ENCODE results near the gene GRM6. TPM values are rescaled to one million over a fixed set of nuclear protein-coding genes. Genes with fewer than 3 reads are reported as not detected.

GRM6 gene
- total RNA-seq, 4 donors from 2014 or later: not detected

- TF ChIP-seq CTCF (IDR thresholded peaks at IDR 0.05) (no peak), EP300 (IDR thresholded peaks at IDR 0.05) (no peak), POLR2A (IDR thresholded peaks at IDR 0.05) (no peak), POLR2AphosphoS5 (IDR thresholded peaks at IDR 0.05) (no peak)
- peaks cover 0 to 13% (median 0%) of the 10 kb centered on the region in 3 donors for H3K4me1 ChIP-seq
- H3K27ac ChIP-seq: no peak overlapping the region
- ATAC-seq: no peak
- no peaks in the 10 kb centered on the region for H3K36me3 ChIP-seq
- peaks cover 0 to 18% (median 0%) of the 10 kb centered on the region in 3 donors for H3K9me3 ChIP-seq
- H3K4me3 ChIP-seq: no peak overlapping the region
- peaks cover 63% of the 10 kb centered on the region for H3K27me3 ChIP-seq
- WGBS, 2 donors (ENCODE audit: low coverage in 1 of 2): 3 to 8% methylated on average over 5 to 6 of the region's 6 CpGs
Observed at GRCh38 chr5:178995341-178995690, 196 bp upstream of the GRM6 start.

DNA sequence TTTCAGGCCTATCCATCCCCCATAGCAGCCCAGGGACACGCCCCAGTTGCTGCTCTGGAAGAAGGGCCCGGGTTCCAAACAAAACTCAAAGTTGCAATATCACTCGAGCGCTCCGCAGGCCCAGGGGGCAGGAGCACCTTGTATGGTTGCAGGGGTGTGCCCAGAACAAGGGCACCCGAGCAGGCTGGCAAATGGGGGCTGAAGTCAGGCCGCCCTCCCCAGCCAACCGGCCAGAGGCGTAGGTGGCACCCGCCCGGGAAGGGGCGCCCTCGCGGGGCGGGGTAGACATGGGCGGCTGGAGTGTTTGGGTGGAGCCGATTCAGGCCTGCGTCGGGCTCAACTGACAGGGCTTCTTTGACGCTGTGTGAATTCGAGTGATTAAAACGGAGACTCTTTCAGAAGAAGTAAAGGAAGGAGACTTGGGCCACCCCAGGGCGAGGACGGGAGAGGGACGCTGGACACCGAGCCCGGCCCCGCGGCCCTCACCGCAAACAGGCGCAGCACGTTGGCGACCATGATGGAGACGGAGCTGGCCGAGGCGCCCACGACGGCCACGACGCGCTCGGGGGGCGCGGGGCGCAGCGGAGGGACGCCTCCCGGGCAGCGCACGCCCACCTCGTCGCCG lies 1.1 kb downstream of the GRM6 start:
- H3K27me3 ChIP-seq: peaks cover 60% of the 10 kb centered on the region
- peaks cover 0 to 30% (median 0%) of the 10 kb centered on the region in 3 donors for H3K9me3 ChIP-seq
- no peak overlapping the region for H3K27ac ChIP-seq
- TF ChIP-seq EP300 (IDR thresholded peaks at IDR 0.05): no peak
- TF ChIP-seq POLR2A (IDR thresholded peaks at IDR 0.05): no peak
- no peak for TF ChIP-seq POLR2AphosphoS5 (IDR thresholded peaks at IDR 0.05)
- no peak for TF ChIP-seq CTCF (IDR thresholded peaks at IDR 0.05)
- ATAC-seq: no peak
- H3K36me3 ChIP-seq: no peaks in the 10 kb centered on the region
- WGBS, 2 donors (ENCODE audit: low coverage in 1 of 2): 38 to 50% methylated on average over 2 to 19 of the region's 53 CpGs
- H3K4me3 ChIP-seq: peak overlapping the region in 1 of 2 donors; percentile 4
- peaks cover 0 to 13% (median 0%) of the 10 kb centered on the region in 3 donors for H3K4me1 ChIP-seq

GRCh38 chr5:178993236-178993765 lies 1.8 kb downstream of the GRM6 start:
- no peak for ATAC-seq
- TF ChIP-seq EP300 (IDR thresholded peaks at IDR 0.05) (no peak), POLR2AphosphoS5 (IDR thresholded peaks at IDR 0.05) (no peak), CTCF (IDR thresholded peaks at IDR 0.05) (no peak)
- Histone ChIP-seq H3K4me1 (peaks cover 0 to 13% (median 0%) of the 10 kb centered on the region in 3 donors), H3K27ac (no peak overlapping the region), H3K27me3 (peaks cover 60% of the 10 kb centered on the region), H3K36me3 (no peaks in the 10 kb centered on the region), H3K9me3 (peaks cover 0 to 32% (median 0%) of the 10 kb centered on the region in 3 donors), H3K4me3 (no peak overlapping the region)
- WGBS, 2 donors (ENCODE audit: low coverage in 1 of 2): 48% methylated on average over 4 of the region's 20 CpGs; no CpG with 5 or more reads in 1 of the 2 donors

DNA sequence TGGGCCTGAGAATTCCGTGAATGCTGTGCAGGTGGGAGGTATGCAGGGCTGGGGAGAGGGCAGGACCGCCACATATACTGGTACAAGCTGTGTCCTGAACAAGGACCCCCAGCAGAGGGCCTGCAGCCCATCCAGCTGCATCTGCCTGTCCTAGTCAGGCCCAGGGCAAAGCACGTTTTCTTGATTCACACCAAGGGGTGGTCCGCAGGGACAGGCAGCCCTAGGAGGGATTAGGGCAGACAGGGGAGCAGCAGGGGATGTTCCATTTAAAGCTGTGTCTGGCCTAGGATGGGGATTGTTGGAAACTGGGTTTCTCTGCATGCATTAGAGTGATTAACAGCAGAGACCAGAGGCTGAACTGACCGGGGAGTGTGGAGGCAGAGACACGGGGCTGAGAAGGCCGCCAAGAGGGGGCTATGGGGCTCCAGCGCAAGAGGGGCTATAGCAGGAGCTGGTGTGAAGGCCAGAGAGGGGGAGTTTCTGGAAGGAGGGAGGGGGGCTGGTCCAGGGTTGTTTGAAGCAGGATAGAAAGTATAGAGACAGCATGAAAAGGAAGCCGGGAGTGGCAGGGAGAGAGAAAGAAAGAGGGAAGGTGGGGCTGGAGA lies 2.7 kb downstream of the GRM6 start:
- Histone ChIP-seq H3K36me3 (no peaks in the 10 kb centered on the region), H3K4me1 (peaks cover 0 to 13% (median 0%) of the 10 kb centered on the region in 3 donors), H3K9me3 (peaks cover 0 to 41% (median 0%) of the 10 kb centered on the region in 3 donors), H3K27me3 (peaks cover 60% of the 10 kb centered on the region), H3K27ac (no peak overlapping the region), H3K4me3 (no peak overlapping the region)
- no peak for TF ChIP-seq POLR2AphosphoS5 (IDR thresholded peaks at IDR 0.05)
- TF ChIP-seq EP300 (IDR thresholded peaks at IDR 0.05): no peak
- TF ChIP-seq POLR2A (IDR thresholded peaks at IDR 0.05): no peak
- TF ChIP-seq CTCF (IDR thresholded peaks at IDR 0.05): no peak
- ATAC-seq: no peak
- WGBS, 2 donors (ENCODE audit: low coverage in 1 of 2): 36 to 49% methylated on average over 7 of the region's 9 CpGs

Data from gastroesophageal sphincter (tissue), 4 donors.